Measurements from ENCODE around the gene EEF1G. TPM values are rescaled to one million over a fixed set of nuclear protein-coding genes. Genes with fewer than 3 reads are reported as not detected.

Gene EEF1G
- total and polyA plus RNA-seq, 9 of the 15 experiments (the other 6 are each of a cell fraction or from before 2014, with no cell fraction given), result 985 to 2,349 (median 2,035) TPM

- TF ChIP-seq ETV6 (IDR thresholded peaks at IDR 0.05; ENCODE audit: borderline replicate concordance in 1 of 2, low read depth in 2 of 2, low read length in 1 of 2) (no peak), ETV6 (CRISPR knock-in tag; IDR thresholded peaks at IDR 0.05; ENCODE audit: borderline replicate concordance) (peak; percentile 16; the same call in 1 of the 2 replicates), ZNF347 (CRISPR knock-in tag; IDR thresholded peaks at IDR 0.05; ENCODE audit: low read depth) (no peak), BRD9 (IDR thresholded peaks at IDR 0.05; ENCODE audit: low read depth, partially characterized antibody) (peak; percentile 96), FOXA3 (CRISPR knock-in tag; conservative IDR thresholded peaks at IDR 0.05 in 1 of 2, IDR thresholded peaks at IDR 0.05 in 1 of 2) (no peak), ZFP36 (IDR thresholded peaks at IDR 0.05; ENCODE audit: low read depth, low read length, partially characterized antibody) (no peak), ZNF586 (CRISPR knock-in tag; conservative IDR thresholded peaks at IDR 0.05) (no peak), MECOM (CRISPR knock-in tag; IDR thresholded peaks at IDR 0.05) (no peak), BRD4 (IDR thresholded peaks at IDR 0.05) (peak; percentile 81; the same call in 1 of the 2 replicates), KLF13 (tag; IDR thresholded peaks at IDR 0.05; ENCODE audit: borderline replicate concordance, low read depth) (peak; percentile 85), TCF15 (CRISPR knock-in tag; IDR thresholded peaks at IDR 0.05) (no peak), CTBP1 (IDR thresholded peaks at IDR 0.05; ENCODE audit: borderline replicate concordance) (no peak; the same call in 1 of the 2 replicates), CEBPB (tag; IDR thresholded peaks at IDR 0.05) (no peak), ATF1 (CRISPR knock-in tag; IDR thresholded peaks at IDR 0.05) (no peak), ATF1 (tag; IDR thresholded peaks at IDR 0.05) (peak; percentile 80), CBX3 (IDR thresholded peaks at IDR 0.05; ENCODE audit: borderline replicate concordance in 1 of 2, low read length in 2 of 2) (no peak), SMAD1 (IDR thresholded peaks at IDR 0.05; ENCODE audit: low read depth, low read length, partially characterized antibody) (peak; percentile 71), ZNF766 (CRISPR knock-in tag; conservative IDR thresholded peaks at IDR 0.05) (no peak), NR0B1 (IDR thresholded peaks at IDR 0.05; ENCODE audit: partially characterized antibody) (no peak), CHD1 (IDR thresholded peaks at IDR 0.05; ENCODE audit: low read length) (no peak), ETV5 (CRISPR knock-in tag; IDR thresholded peaks at IDR 0.05; ENCODE audit: low read depth) (peak; percentile 62; the same call in 1 of the 2 replicates)
- TF ChIP-seq, protein P1, sequence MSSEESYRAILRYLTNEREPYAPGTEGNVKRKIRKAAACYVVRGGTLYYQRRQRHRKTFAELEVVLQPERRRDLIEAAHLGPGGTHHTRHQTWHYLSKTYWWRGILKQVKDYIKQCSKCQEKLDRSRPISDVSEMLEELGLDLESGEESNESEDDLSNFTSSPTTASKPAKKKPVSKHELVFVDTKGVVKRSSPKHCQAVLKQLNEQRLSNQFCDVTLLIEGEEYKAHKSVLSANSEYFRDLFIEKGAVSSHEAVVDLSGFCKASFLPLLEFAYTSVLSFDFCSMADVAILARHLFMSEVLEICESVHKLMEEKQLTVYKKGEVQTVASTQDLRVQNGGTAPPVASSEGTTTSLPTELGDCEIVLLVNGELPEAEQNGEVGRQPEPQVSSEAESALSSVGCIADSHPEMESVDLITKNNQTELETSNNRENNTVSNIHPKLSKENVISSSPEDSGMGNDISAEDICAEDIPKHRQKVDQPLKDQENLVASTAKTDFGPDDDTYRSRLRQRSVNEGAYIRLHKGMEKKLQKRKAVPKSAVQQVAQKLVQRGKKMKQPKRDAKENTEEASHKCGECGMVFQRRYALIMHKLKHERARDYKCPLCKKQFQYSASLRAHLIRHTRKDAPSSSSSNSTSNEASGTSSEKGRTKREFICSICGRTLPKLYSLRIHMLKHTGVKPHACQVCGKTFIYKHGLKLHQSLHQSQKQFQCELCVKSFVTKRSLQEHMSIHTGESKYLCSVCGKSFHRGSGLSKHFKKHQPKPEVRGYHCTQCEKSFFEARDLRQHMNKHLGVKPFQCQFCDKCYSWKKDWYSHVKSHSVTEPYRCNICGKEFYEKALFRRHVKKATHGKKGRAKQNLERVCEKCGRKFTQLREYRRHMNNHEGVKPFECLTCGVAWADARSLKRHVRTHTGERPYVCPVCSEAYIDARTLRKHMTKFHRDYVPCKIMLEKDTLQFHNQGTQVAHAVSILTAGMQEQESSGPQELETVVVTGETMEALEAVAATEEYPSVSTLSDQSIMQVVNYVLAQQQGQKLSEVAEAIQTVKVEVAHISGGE (CRISPR knock-in tag; IDR thresholded peaks at IDR 0.05), result peak in 1 of 3 experiments; percentile 68; a peak in 1 of 6 replicates
Measured at GRCh38 chr11:62573592-62574362, at the start of gene EEF1G (continued).

Data from K562 (cell line).